ENCODE results near the gene LRRC74A. TPM values are rescaled to one million over a fixed set of nuclear protein-coding genes. Genes with fewer than 3 reads are reported as not detected.

The LRRC74A gene
- total and polyA plus RNA-seq, 2 donors from 2014 or later, result not detected

- intact Hi-C loops (cut with DNase I), result no loop called here
- no peak for FAIRE-seq
- H3K4me3 ChIP-seq (ENCODE audit: low read length in 3 of 3), result no peak overlapping the region
- no peak for DNase-seq
- H3K36me3 ChIP-seq (ENCODE audit: control insufficient read depth in 2 of 3, insufficient read depth in 3 of 3, low read length in 3 of 3), result no peaks in the 10 kb centered on the region
- no peaks in the 10 kb centered on the region for H3K9me3 ChIP-seq (ENCODE audit: control insufficient read depth in 2 of 3, insufficient read depth in 1 of 3, low read length in 3 of 3)
- H3K27ac ChIP-seq (ENCODE audit: low read depth in 2 of 2, low read length in 2 of 2), result no peak overlapping the region
- TF ChIP-seq CTCF (IDR thresholded peaks at IDR 0.05; ENCODE audit: borderline replicate concordance, extremely low read depth, insufficient read depth), result no peak
- H3K4me1 ChIP-seq (ENCODE audit: control insufficient read depth in 2 of 3, insufficient read depth in 2 of 3, low read depth in 1 of 3, low read length in 3 of 3), result no peaks in the 10 kb centered on the region
- no peak overlapping the region for H3K9ac ChIP-seq (ENCODE audit: low read length in 3 of 3)
- H3K27me3 ChIP-seq (ENCODE audit: control insufficient read depth, insufficient read depth, low read length), result no peaks in the 10 kb centered on the region
These were observed 5.5 kb upstream of the LRRC74A start for GRCh38 chr14:76820700-76821099.

GRCh38 chr14:76827696-76828296 lies 1.6 kb downstream of the LRRC74A start:
- Histone ChIP-seq H3K9me3 (ENCODE audit: control insufficient read depth in 2 of 3, insufficient read depth in 1 of 3, low read length in 3 of 3) (no peaks in the 10 kb centered on the region), H3K27me3 (ENCODE audit: control insufficient read depth, insufficient read depth, low read length) (no peaks in the 10 kb centered on the region), H3K27ac (ENCODE audit: low read depth in 2 of 2, low read length in 2 of 2) (no peak overlapping the region), H3K36me3 (ENCODE audit: control insufficient read depth in 2 of 3, insufficient read depth in 3 of 3, low read length in 3 of 3) (no peaks in the 10 kb centered on the region), H3K4me3 (ENCODE audit: low read length in 3 of 3) (peak overlapping the region in 2 of 3 donors; percentile 27 to 32), H3K9ac (ENCODE audit: low read length in 3 of 3) (peak overlapping the region in 1 of 3 donors; percentile 5), H3K4me1 (ENCODE audit: control insufficient read depth in 2 of 3, insufficient read depth in 2 of 3, low read depth in 1 of 3, low read length in 3 of 3) (no peaks in the 10 kb centered on the region)
- DNase-seq (no peak), FAIRE-seq (no peak)
- TF ChIP-seq CTCF (IDR thresholded peaks at IDR 0.05; ENCODE audit: borderline replicate concordance, extremely low read depth, insufficient read depth), result no peak
- intact Hi-C loops (cut with DNase I), result no loop called here

- H3K4me3 ChIP-seq (ENCODE audit: low read length in 3 of 3), result peak overlapping the region in 2 of 3 donors; percentile 27 to 32
- FAIRE-seq, result no peak
- H3K9me3 ChIP-seq (ENCODE audit: control insufficient read depth in 2 of 3, insufficient read depth in 1 of 3, low read length in 3 of 3), result no peaks in the 10 kb centered on the region
- peak in 1 of 5 donors; percentile 24 for DNase-seq
- no peaks in the 10 kb centered on the region for H3K36me3 ChIP-seq (ENCODE audit: control insufficient read depth in 2 of 3, insufficient read depth in 3 of 3, low read length in 3 of 3)
- no peaks in the 10 kb centered on the region for H3K4me1 ChIP-seq (ENCODE audit: control insufficient read depth in 2 of 3, insufficient read depth in 2 of 3, low read depth in 1 of 3, low read length in 3 of 3)
- H3K9ac ChIP-seq (ENCODE audit: low read length in 3 of 3), result peak overlapping the region in 1 of 3 donors; percentile 5
- intact Hi-C loops (cut with DNase I), result no loop called here
- no peak overlapping the region for H3K27ac ChIP-seq (ENCODE audit: low read depth in 2 of 2, low read length in 2 of 2)
- TF ChIP-seq CTCF (IDR thresholded peaks at IDR 0.05; ENCODE audit: borderline replicate concordance, extremely low read depth, insufficient read depth), result no peak
- H3K27me3 ChIP-seq (ENCODE audit: control insufficient read depth, insufficient read depth, low read length), result no peaks in the 10 kb centered on the region
These were observed 2.3 kb downstream of the LRRC74A start for GRCh38 chr14:76828339-76829012.

Data from kidney (tissue), 14 donors.